Measurements from ENCODE around the gene KLK15. TPM values are rescaled to one million over a fixed set of nuclear protein-coding genes. Genes with fewer than 3 reads are reported as not detected.

KLK15 gene
- total and polyA plus RNA-seq, 2 of the 4 experiments (the other 2 are of a cell fraction): not detected

DNA sequence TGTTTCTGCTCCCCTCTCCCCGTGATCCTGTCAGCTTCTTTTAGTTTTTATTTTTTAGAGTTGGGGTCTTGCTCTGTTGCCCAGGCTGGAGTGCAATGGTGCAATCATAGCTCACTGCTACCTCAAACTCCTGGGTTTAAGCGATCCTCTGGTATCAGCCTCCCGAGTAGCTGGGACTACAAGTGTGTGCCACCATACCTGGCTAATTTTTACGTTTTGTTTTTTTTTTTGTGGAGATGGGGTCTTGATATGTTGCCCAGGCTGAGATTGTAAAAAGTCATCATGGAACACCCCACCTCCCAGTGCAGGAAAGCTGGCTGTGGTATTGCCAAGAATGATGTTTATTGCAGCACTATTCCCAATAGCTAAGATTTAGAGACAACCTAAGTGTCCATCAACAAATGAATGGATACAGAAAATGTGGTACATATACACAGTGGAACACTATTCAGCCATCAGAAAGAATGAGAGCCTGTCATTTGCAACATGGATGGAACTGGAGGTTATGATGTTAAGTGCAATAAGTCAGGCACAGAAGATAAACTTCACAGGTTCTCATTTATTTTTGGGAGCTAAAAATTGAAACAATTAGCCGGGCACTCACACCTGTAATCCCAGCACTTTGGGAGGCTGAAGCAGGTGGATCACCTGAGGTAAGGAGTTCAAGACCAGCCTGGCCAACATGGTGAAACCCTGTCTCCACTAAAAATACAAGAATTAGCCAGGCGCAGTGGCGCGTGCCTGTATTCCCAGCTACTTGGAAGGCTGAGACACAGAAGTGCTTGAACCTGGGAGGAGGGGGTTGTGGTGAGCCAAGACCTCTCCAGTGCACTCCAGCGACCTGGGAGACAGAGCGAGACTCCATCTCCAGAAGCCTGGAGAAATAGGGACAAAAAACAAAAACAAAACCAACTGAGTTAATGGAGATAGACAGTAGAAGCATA lies 6.6 kb upstream of the KLK15 start:
- no peaks in the 10 kb centered on the region; the same call in 1 of the 2 replicates for H3K27me3 ChIP-seq (ENCODE audit: control insufficient read depth, insufficient read depth, low read length)
- intact Hi-C loops (cut with micrococcal nuclease): no loop called here
- in situ Hi-C loops (cut with MboI; ENCODE audit: low sequenced_read_pairs): no loop called here
- H2BK120ac ChIP-seq (ENCODE audit: low read depth, low read length): no peak overlapping the region
- no peak overlapping the region for H2BK20ac ChIP-seq (ENCODE audit: low read depth, low read length)
- H3K4me2 ChIP-seq (ENCODE audit: low read depth, low read length): no peak overlapping the region
- H3K27ac ChIP-seq (ENCODE audit: insufficient read depth, low read length): no peak overlapping the region
- ChIA-PET CTCF (no interaction called here), POLR2A (ENCODE audit: unreplicated experiment) (no interaction called here)
- H3K9me1 ChIP-seq (ENCODE audit: insufficient read depth, low read length): no peaks in the 10 kb centered on the region
- no peak for ATAC-seq (ENCODE audit: low read depth)
- no peak overlapping the region for H2AFZ ChIP-seq (replicated peaks; ENCODE audit: low read length, poor library complexity)
- no peak overlapping the region for H4K91ac ChIP-seq (ENCODE audit: insufficient read depth, low read depth, low read length)
- no peak overlapping the region for H2BK5ac ChIP-seq (ENCODE audit: low read depth, low read length, poor library complexity, severe bottlenecking)
- H3K4me3 ChIP-seq (ENCODE audit: insufficient read depth, low read depth, low read length): no peak overlapping the region
- no peak overlapping the region for H3K4ac ChIP-seq (ENCODE audit: low read depth, low read length)
- no peak for DNase-seq
- H2AK9ac ChIP-seq (replicated peaks; ENCODE audit: low read depth, low read length, poor library complexity): no peak overlapping the region
- H2BK15ac ChIP-seq (ENCODE audit: low read depth, low read length): no peak overlapping the region
- H4K8ac ChIP-seq (ENCODE audit: low read depth in 2 of 2, low read length in 2 of 2): no peak overlapping the region
- no peaks in the 10 kb centered on the region for H3K4me1 ChIP-seq (ENCODE audit: control insufficient read depth, insufficient read depth, low read length)
- H3K23ac ChIP-seq (ENCODE audit: low read depth, low read length): no peak overlapping the region
- H3K14ac ChIP-seq (replicated peaks; ENCODE audit: low read depth, low read length): no peak overlapping the region
- H3K18ac ChIP-seq (ENCODE audit: low read depth, low read length): no peak overlapping the region
- dilution Hi-C loops (cut with HindIII; ENCODE audit: low sequenced_read_pairs, unreplicated experiment): no loop called here
- TF ChIP-seq MAFK (IDR thresholded peaks at IDR 0.05; ENCODE audit: low read depth, low read length): no peak
- no peak for TF ChIP-seq USF2 (IDR thresholded peaks at IDR 0.05; ENCODE audit: low read depth, low read length)
- TF ChIP-seq NFE2L2 (IDR thresholded peaks at IDR 0.05; ENCODE audit: low read depth, low read length): no peak
- TF ChIP-seq MXI1 (IDR thresholded peaks at IDR 0.05; ENCODE audit: borderline replicate concordance, low read depth, low read length): no peak
- TF ChIP-seq RAD21 (IDR thresholded peaks at IDR 0.05; ENCODE audit: low read length): no peak
- no peak for TF ChIP-seq RFX5 (IDR thresholded peaks at IDR 0.05; ENCODE audit: low read depth, low read length)
- no peak for TF ChIP-seq ELK1 (IDR thresholded peaks at IDR 0.05; ENCODE audit: borderline replicate concordance, low read depth, low read length)
- TF ChIP-seq POLR2A (IDR thresholded peaks at IDR 0.05; ENCODE audit: low read depth, low read length): no peak
- TF ChIP-seq CEBPB (IDR thresholded peaks at IDR 0.05; ENCODE audit: low read depth, low read length): no peak
- BruUV-seq (replicated peaks): no TSS peak
- no peaks in the 10 kb centered on the region for H4K20me1 ChIP-seq (ENCODE audit: insufficient read depth, low read length)
- H2AK5ac ChIP-seq (ENCODE audit: low read depth, low read length): no peak overlapping the region
- H3K79me1 ChIP-seq (ENCODE audit: low read depth in 1 of 2, low read length in 2 of 2): no peaks in the 10 kb centered on the region
- no peaks in the 10 kb centered on the region for H3K36me3 ChIP-seq (ENCODE audit: control insufficient read depth, insufficient read depth, low read length)
- H3K56ac ChIP-seq (ENCODE audit: extremely low read depth, insufficient read depth, low read length): no peak overlapping the region
- H3K9me3 ChIP-seq (ENCODE audit: control insufficient read depth, insufficient read depth, low read length): no peaks in the 10 kb centered on the region
- WGBS, 2 experiments (ENCODE audit: extremely low coverage in 2 of 2, insufficient read length in 1 of 2): no CpG with 5 or more reads among the region's 10 CpGs
- no peak overlapping the region for H4K5ac ChIP-seq (ENCODE audit: low read depth, low read length)
- H3K9ac ChIP-seq (ENCODE audit: low read depth, low read length): no peak overlapping the region

Measured in IMR-90 (cell line).